Stimulated activated CD8-positive, alpha-beta memory T cell treated with anti-CD3 and anti-CD28 coated beads, Interleukin-15, amount 100 ng/mL, for 48 hours (primary cell): ENCODE measurements around the gene CLCN6.

ENCODE experiments used
- DNase-seq, 2 donors: peaks; one replicate each; pipeline ENCODE4 v3.0.0-alpha.2; 2020; ENCODE audit warnings: low read depth in 2 of 2

CLCN6 gene

GRCh38 chr1:11878081-11878890 is 72.3 kb downstream of the CLCN6 start:
- no peak for DNase-seq

GRCh38 chr1:11878891-11879190 is 72.8 kb downstream of the CLCN6 start:
- no peak for DNase-seq

DNA sequence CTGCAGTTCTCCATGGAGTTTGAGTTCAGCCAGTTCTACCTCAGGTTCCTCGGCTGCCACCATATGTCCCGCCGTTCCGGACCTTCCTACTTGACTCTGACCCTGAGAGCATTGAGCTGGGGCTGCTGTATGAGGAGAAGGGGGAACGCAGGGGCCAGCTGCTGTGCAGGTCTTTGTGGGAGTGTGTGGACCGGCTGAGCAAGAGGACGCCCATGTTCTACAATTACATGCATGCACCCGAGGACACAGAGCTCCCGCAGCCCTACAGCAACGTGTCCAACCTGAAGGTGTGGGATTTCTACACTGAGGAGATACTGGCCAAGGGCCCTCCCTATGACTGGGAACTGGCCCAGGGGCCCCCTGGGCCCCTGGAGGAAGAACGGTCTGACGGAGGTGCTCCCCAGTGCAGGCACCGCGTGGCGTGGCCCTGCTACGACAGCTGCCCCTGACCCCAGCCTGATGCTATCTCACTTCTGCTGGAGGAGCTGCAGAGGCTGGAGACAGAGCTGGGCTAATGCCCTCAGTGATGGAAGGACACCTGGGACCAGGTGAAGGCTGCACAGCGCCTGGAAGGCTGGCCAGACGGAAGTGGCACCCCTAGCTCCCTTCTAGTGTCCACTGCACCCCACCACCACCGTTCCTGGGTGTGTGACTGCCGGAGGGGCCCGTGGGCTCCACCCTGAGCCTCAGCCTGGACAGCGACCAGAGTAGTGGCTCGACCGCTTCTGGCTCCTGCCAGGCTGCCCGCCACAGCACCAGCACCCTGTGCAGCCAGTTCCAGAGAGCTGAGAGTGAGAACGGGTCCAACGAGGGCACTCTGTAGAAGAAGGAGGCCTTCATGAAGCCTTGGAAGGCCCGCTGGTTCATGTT is 73.6 kb downstream of the CLCN6 start:
- DNase-seq = no peak

GRCh38 chr1:11880181-11880575 is 74.2 kb downstream of the CLCN6 start:
- DNase-seq = no peak

- DNase-seq = no peak
Observed at GRCh38 chr1:11880911-11881748, 75.1 kb downstream of the CLCN6 start.

- DNase-seq = no peak
Observed at GRCh38 chr1:11881749-11882441, 75.9 kb downstream of the CLCN6 start.

DNA sequence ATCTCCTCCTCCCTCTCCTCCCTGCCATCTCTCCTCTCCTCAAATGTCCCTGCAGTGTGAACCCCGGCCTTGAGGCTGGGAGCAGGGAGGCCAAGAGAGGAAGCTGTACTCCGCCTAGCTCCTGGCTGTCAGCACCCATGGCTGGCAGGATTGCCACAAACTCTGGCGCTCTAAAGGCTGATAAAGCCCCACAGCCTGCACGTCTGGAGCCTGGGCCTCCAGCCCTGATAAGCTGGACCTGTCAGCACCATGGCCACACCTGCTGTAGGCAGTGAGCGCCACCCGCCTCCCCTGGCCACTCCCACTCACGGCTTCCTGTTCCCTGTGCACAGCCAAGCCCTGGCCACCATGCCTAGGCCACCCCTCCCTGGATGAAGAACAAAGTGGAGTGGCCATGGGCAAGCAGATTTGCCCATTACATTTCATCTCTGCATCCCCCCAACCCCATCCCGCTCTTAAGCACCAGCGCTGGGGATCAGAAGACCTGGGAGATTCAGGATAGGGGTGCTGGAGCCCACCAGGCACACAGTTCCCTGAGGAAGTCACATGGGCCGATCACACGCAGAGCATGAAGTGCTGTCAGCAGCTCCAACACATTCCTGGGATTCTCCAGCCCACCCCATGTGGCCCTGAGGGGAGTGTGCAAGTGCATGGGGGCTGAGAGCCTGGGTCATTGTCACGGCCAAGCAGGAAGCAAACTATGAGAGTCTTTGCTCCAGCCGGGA is 77.0 kb downstream of the CLCN6 start:
- no peak for DNase-seq

DNA sequence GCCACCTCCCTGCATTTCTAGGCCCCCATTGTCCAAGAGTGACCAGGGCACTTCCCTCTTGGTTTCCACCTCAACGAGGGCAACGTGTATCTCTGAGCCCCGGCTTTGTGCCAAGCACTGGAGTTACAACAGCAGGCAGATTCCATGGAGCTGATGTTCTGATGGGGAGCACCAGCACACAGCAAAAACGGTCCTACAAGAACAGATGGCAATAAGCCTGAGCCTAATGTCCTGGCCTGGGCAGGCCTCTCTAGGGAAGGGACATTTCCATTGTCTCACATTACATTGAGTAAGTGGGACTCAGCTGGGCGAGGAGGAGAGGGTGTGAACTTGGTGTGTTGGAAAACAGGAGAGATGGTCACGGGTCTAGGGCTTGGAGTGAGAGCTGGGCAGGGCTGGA is 79.9 kb downstream of the CLCN6 start:
- DNase-seq = no peak

DNA sequence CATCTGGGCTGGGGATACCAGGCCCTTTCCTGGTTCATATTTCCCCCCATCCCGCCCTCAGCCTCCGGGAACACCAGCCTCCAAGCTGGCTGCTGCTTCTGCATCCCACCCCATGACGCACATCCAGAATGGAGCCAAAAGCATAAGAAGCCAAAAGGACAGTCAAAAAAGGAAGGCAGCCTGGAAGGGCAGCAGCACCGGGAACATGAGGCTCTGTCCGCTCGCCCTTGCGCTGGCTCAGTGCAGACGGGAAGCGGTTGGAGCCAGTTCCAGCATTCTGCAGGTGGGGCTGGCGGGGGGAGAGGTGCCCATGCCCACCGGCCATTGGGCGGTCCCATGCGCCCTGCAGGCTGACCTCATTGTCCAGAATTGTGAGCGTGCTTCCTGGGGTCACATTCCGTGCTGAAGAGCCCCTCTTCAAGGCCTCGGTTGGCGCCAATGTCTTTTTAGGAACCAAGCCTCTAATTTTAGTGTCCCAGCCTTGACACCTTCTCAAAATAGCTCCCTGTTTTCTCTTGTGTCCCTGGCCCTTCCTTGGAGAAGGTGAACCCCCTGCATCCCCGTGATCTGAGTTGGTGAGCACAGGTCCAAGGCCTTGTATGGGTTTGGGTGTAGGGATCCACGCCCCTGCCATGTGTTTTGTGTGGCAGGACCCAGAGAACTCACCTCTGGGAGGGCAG is 81.1 kb downstream of the CLCN6 start:
- no peak for DNase-seq

- no peak for DNase-seq
Observed at GRCh38 chr1:11887666-11888007, 81.6 kb downstream of the CLCN6 start.

DNA sequence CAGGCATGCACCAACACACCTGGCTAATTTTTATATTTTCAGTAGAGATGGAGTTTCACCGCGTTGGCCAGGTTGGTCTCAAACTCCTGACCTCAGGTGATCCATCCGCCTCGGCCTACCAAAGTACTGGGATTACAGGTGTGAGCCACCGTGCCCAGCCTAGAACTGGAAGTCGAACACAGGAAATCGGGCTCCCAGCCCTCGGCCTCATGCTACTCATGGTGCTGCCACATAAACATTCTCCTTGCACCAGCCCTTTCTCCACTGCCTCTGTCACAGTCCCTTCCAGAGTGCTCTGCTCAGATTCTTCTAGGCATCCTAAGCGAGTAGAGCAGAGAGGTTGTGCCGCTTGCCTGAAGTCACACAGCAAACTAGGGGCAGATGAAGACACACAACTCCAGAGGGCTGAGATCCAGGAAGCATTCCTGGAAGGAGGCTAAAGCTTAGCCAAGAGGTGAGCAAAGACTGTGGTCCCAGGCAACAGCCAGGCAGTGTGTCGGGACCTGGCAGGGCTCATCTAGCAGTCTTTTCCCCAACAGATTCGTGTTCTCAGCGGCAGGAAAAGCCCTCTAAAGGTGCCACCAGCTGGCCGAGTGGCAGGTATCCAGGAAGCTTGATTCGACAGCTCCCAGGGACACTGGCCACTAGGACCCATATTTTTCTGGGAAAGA is 82.3 kb downstream of the CLCN6 start:
- no peak for DNase-seq

DNA sequence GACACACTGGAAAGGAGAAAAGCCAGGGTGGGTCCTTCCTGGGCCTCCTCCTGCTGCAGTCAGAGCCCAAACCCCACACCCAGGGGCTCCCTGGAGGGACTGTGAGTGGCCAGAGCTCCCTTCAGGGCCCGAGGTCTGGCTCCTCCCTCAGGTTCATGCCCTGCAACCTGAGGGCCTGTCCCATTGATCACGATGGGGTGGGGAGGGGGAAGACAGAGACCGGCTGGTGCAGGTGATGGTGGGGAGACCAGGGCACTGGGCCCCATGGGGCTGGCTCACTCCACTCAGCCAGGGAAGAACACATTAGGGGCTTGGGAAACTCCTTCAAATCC is 82.9 kb downstream of the CLCN6 start:
- no peak for DNase-seq

DNA sequence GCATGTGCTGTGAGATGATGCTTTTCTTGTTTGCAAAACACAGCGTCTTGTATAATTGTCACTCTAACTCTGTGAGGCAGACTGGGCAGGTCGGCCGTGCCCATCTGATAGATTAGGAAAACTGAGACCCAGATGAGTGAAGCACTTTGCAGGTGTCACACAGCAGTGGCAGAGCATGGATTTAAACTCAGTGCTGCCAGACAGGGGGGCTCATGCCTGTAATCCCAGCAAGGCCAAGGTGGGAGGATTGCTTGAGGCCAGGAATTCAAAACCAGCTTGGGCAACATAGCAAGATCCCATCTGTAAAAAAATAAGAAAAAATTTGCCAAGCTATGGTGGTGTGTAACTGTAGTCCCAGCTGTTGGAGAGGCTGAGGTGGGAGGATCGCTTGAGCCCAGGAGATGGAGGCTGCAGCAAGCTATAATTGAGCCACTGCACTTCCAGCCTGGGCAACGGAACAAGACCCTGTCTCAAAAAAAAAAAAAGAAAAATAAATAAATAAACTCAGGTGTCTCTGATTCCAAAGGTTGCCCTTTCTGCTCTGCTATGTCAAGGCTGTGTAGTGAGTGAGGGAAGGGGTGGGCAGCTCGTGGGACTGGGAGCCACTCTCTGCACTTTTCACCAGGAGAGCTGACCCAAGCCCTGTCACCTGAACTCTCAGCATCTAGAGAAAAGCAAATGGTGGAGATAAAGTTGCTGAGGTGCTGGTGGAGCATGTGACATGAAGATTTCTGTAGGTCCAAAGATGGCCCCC is 85.6 kb downstream of the CLCN6 start:
- DNase-seq = no peak
